Loucy (cell line): ENCODE measurements around the gene PRR15L.

ENCODE experiments used
- H2AFZ ChIP-seq: fragments of 200-600 bp; sonication (generic); 2 replicates; pipeline ENCODE4 v1.6.0; 2016; ENCODE audit warnings: antibody characterized with exemption, mild to moderate bottlenecking, low read length, moderate library complexity
- H3F3A ChIP-seq: fragments of 200-600 bp; 2 replicates; pipeline ENCODE4 v1.6.0; 2016; ENCODE audit warnings: antibody characterized with exemption, low read depth, mild to moderate bottlenecking
- H3K27me3 ChIP-seq: fragments of 200-600 bp; sonication (generic); 2 replicates; pipeline ENCODE4 v1.6.1; 2014; ENCODE audit warnings: low read length, mild to moderate bottlenecking; ENCODE audit not compliant: insufficient read depth, poor library complexity, severe bottlenecking
- H3K36me3 ChIP-seq: fragments of 200-600 bp; sonication (generic); 2 replicates; pipeline ENCODE4 v1.6.1; 2016; ENCODE audit warnings: low read length; ENCODE audit not compliant: insufficient read depth
- H3K4me1 ChIP-seq: fragments of 200-600 bp; sonication (generic); 2 replicates; pipeline ENCODE4 v1.5.1; 2014; ENCODE audit warnings: low read length, mild to moderate bottlenecking; ENCODE audit not compliant: insufficient read depth, poor library complexity, severe bottlenecking
- H3K4me2 ChIP-seq: fragments of 200-600 bp; sonication (generic); 2 replicates; pipeline ENCODE4 v1.6.0; 2014; ENCODE audit warnings: antibody characterized with exemption, low read length, low read depth, mild to moderate bottlenecking; ENCODE audit not compliant: poor library complexity, severe bottlenecking
- H3K4me3 ChIP-seq: fragments of 200-600 bp; sonication (generic); 2 replicates; pipeline ENCODE4 v1.5.1; 2014; ENCODE audit warnings: low read length, mild to moderate bottlenecking, mixed read lengths; ENCODE audit not compliant: poor library complexity, severe bottlenecking
- H3K79me2 ChIP-seq: fragments of 200-600 bp; sonication (generic); 2 replicates; pipeline ENCODE4 v1.6.1; 2014; ENCODE audit warnings: low read length; ENCODE audit not compliant: insufficient read depth
- H3K9ac ChIP-seq: fragments of 200-600 bp; sonication (generic); 2 replicates; pipeline ENCODE4 v1.6.0; 2014; ENCODE audit warnings: mild to moderate bottlenecking, low read depth, low read length, moderate library complexity; ENCODE audit not compliant: poor library complexity, severe bottlenecking
- H3K9me2 ChIP-seq: fragments of 200-600 bp; sonication (generic); replicated peaks from 2 replicates; pipeline ENCODE4 v1.6.1; 2016; ENCODE audit warnings: low read depth, low read length, mixed read lengths
- H3K9me3 ChIP-seq: fragments of 200-600 bp; sonication (generic); 2 replicates; pipeline ENCODE4 v1.6.1; 2014; ENCODE audit warnings: mild to moderate bottlenecking, antibody characterized with exemption, low read length, low read depth; ENCODE audit not compliant: insufficient read depth
- H4K20me1 ChIP-seq: fragments of 200-600 bp; sonication (generic); 2 replicates; pipeline ENCODE4 v1.6.0; 2014; ENCODE audit warnings: antibody characterized with exemption, low read length, mild to moderate bottlenecking; ENCODE audit not compliant: insufficient read depth, poor library complexity, severe bottlenecking
- CTCF ChIP-seq: fragments of 200-600 bp; sonication (generic); conservative IDR thresholded peaks from 2 replicates; pipeline ENCODE4 v1.5.1; 2014; ENCODE audit warnings: mild to moderate bottlenecking, antibody characterized with exemption, low read length
- EZH2phosphoT487 ChIP-seq: fragments of 200-600 bp; IDR thresholded peaks from 2 replicates; pipeline ENCODE4 v1.6.1; 2018; ENCODE audit warnings: antibody characterized with exemption, mild to moderate bottlenecking, moderate library complexity, borderline replicate concordance

PRR15L gene

GRCh38 chr17:47962901-47963300 is 5.2 kb upstream of the PRR15L start:
- no peak overlapping the region for H2AFZ ChIP-seq
- no peaks in the 10 kb centered on the region for H3K36me3 ChIP-seq
- H3K9me2 ChIP-seq = no peaks in the 10 kb centered on the region
- no peaks in the 10 kb centered on the region for H3F3A ChIP-seq
- H3K4me3 ChIP-seq = no peak overlapping the region
- no peaks in the 10 kb centered on the region for H3K4me1 ChIP-seq
- H3K27me3 ChIP-seq = no peaks in the 10 kb centered on the region
- H3K9ac ChIP-seq = no peak overlapping the region
- H3K79me2 ChIP-seq = no peaks in the 10 kb centered on the region
- no peaks in the 10 kb centered on the region for H3K9me3 ChIP-seq
- no peaks in the 10 kb centered on the region for H4K20me1 ChIP-seq
- TF ChIP-seq CTCF (no peak), EZH2phosphoT487 (no peak)
- no peak overlapping the region for H3K4me2 ChIP-seq

- no peak overlapping the region for H3K4me2 ChIP-seq
- no peaks in the 10 kb centered on the region for H3K36me3 ChIP-seq
- no peak overlapping the region for H3K9ac ChIP-seq
- no peak overlapping the region for H2AFZ ChIP-seq
- no peaks in the 10 kb centered on the region for H3K4me1 ChIP-seq
- no peaks in the 10 kb centered on the region for H3K79me2 ChIP-seq
- no peaks in the 10 kb centered on the region for H3K27me3 ChIP-seq
- TF ChIP-seq EZH2phosphoT487 (no peak), CTCF (no peak)
- no peaks in the 10 kb centered on the region for H3F3A ChIP-seq
- no peaks in the 10 kb centered on the region for H3K9me2 ChIP-seq
- H3K4me3 ChIP-seq = no peak overlapping the region
- H4K20me1 ChIP-seq = no peaks in the 10 kb centered on the region
- H3K9me3 ChIP-seq = no peaks in the 10 kb centered on the region
Observed at GRCh38 chr17:47961406-47961805, 3.7 kb upstream of the PRR15L start.

- Histone ChIP-seq H3K4me2 (no peak overlapping the region), H3K9ac (no peak overlapping the region), H3F3A (no peaks in the 10 kb centered on the region), H3K4me1 (no peaks in the 10 kb centered on the region), H3K79me2 (no peaks in the 10 kb centered on the region), H3K36me3 (no peaks in the 10 kb centered on the region), H4K20me1 (no peaks in the 10 kb centered on the region), H2AFZ (no peak overlapping the region), H3K9me3 (no peaks in the 10 kb centered on the region), H3K9me2 (no peaks in the 10 kb centered on the region), H3K27me3 (no peaks in the 10 kb centered on the region), H3K4me3 (no peak overlapping the region)
- TF ChIP-seq CTCF (no peak), EZH2phosphoT487 (no peak)
Observed at GRCh38 chr17:47959825-47960655, 2.4 kb upstream of the PRR15L start.
